ENCODE results near the gene PTGIS.

The PTGIS gene

DNA sequence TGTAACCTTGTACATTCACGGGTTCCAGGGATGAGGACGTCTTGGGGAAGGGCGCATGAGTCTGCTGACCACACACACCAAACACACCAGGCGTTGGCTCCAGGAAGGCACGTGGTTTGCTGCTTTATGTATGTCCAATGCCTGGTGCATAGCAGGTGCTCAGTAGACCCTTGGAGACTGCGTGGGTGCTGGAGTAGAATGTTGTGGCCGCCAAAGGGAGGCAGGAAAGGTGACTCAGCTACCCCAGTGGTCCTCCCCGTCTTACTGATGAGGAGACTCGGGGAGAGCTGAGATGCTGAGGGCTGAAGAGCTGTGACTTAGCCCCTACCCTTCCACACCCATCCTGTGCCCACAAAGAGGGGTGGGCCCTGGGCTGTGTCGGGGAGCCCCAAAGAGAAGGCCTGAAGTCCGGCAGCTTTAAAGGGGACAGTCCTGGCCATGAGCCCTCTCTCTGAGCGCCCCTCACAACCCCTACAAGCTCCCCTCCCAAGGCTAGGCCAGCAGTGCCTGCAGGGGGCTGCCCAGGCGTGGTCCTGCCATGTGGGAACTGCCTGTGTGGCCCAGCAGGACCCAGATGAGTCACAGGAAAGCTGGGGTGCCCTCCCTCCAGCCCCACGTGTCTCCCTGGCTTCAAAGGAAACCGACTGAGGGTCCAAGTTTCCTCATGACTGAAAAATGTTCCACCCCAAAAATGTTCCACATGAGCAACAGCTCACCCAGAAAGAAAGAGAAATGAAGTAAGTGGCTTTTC, 28.0 kb upstream of the PTGIS start:
- DNase-seq (ENCODE audit: low spot score) = no peak

DNA sequence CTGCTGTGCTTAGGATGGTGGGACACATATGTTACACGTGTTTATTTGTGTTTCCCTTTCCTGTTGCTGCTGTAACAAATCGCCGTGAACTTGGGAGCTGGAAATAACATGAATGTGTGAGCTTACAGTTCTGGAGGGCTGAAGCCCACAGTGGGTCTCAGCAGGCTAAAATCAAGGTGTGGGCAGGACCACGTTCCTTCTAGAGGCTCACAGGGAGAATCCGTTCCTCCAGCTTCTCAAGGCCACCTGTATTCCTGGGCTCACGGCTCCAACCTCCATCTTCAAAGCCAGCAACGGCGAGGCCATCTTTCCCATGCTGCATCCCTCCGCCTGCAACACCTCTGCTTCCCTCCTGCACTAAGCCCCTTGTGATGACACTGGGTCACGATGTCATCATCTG, 27.4 kb upstream of the PTGIS start:
- DNase-seq (ENCODE audit: low spot score) = no peak

DNA sequence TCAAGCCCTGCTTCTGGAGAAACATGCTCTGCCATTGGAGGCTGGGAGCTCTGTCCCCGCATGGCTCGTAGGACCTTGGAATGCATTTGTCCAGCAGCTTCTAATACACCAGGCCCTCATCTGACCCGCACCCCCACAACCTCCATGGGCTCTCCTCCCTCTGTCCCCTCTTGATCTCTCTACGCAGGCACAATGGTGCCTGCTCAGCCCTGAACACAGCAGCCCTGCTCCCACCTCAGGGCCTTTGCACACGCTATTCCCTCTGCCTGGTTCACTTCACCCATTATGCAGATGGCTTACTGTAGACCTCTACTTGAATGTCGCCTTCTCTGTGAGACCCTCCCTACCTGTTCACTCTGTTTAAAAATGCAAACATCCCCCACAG, 27.0 kb upstream of the PTGIS start:
- no peak for DNase-seq (ENCODE audit: low spot score)

DNA sequence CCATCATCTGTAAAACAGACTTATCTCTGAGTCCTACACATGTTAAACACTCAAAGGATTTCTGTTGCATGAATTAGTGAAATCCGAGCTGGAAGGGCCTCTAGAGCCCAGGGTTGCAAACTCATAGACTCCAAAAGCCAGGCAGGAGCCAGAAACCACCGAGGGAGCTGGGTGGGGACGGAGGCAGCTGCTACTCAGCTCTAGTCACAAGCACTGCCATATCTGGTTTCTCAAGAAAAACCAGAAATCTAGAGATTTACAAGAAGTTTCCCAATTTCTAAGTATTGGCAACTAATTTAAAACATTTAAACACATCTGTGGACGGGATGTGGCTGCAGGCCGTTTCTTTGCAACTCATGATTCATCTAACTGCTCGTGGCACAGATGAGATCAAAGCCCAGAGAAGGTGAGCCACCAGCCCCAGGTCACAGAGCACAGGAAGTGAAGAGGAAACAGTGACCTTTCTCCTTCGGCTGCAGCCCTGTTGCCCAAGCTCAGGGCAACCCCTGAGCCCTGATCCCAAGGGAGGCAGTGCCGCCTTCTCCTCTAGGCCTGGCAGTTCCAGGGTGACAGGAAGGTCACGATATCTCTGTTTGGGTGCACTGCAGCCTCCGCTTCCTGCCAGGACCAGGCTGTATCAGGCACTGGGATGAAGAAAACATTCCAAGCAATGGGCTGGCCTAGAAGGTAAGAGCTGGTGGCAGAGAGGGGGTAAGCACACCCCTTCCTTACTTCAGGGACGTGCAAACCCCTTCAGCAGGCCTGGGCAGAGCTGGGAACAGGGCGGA, 26.4 kb upstream of the PTGIS start:
- no peak for DNase-seq (ENCODE audit: low spot score)

DNA sequence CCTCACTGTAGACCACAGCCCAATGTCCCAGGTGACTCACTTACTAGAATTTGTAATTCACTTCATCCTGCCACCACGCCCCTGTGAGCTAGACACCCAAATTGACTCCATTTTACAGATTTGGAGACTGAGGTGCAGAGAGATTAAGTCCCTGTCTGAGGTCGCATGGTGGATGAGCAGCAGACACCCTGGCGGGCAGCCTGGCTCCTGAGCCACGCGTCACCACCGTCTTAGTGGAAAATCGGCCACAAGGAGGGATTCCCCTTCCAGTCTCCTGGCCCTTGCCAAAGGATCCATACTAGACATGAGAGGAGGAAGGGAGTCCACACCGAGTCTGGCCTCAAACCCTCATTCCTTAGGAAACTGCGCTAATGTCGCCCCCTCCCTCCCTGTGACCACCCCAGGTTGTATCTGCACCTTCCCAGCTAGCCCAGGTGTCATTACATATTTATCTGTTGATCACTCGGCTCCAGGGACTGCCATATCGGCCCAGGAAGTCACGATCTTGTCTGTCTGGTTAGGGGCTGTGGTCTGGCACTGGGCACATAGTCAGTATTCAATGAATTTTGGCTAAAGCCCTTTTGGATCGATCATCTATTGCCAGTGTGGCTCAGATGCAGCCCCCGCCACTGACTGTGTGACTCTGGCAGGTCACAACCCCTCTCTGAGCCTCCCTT, 25.7 kb upstream of the PTGIS start:
- no peak for DNase-seq (ENCODE audit: low spot score)

DNA sequence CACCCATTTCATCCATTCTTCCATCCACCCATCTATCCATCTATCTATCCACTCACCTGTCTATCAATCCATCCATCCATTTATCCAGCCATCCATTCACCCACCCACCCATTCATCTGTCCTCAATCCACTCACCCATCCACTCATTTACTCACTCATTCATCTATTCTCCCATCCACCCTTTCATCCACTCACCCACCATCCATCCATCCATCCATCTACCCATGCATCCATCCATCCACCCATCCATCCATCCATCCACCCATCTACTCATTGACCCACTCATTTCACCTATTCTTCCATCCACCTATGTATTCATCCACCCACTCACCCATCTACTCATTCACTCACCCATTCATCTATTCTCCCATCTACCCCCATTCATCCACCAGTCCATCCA, 24.2 kb upstream of the PTGIS start:
- no peak for DNase-seq (ENCODE audit: low spot score)

DNA sequence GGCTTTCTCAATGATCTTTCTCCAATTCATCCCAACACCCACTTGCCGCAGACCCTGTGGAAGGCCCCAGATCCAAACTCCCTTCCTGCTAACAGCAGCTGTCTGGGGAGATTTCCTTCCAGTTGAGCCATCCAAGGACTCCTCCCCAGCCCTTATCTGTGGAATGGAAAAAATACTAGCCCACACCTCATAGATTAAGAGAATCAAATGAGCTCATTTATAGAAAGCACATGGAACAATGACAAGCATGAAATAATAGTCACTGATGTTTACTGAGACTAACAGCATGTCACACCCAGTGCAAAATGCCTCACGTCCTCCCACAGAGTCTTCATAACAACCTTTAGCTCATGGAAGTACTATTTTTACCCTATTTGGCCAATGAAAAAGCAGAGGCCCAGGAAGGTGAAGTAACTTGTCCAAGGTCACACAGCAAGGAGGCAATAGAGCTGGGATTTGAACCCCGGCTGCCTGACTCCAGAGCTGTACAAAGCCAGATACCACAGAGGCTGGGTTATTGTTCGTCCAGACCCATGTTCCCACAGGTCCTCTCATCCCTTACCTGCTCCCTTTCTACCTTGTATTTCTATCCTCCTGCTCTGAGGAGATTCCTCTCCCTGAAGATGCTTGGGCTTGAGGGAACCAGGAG, 23.4 kb upstream of the PTGIS start:
- no peak for DNase-seq (ENCODE audit: low spot score)

DNA sequence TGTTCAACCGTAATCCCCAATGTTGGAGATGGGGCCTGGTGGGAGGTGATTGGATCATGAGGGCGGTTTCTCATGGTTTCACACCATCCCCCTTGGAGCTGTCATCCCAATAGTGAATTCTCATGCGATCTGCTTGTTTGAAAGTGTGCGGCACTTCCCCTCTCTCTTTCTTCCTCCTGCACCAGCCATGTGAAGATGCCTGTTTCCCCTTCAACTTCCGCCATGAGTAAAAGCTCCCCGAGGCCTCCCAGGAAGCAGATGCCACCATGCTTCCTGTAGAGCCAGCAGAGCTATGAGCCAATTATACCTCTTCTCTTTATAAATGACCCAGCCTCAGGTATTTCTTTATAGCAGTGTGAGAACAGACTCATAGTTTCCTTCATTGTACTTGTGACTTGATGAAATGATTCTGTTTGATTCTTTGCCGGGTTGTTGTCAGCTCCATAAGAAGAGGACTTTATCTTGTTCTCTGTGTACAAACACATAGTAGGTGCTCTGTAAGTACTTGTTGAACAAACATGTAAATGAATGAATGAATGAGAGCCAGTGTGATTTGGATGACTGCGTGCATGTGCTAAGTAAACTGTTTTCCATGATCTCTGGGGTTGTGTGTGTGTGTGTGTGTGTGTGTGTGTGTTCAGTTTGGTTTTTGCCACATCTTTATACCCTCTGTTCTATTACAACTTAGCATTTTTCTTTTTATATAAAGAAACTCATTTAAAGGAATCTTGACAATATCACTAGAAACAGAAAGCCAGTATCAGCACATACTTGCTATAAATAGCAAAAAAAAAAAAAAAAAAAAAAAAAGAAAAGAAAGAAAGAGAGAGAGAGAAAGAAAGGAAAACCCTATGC, 22.5 kb upstream of the PTGIS start:
- DNase-seq (ENCODE audit: low spot score) = no peak

DNA sequence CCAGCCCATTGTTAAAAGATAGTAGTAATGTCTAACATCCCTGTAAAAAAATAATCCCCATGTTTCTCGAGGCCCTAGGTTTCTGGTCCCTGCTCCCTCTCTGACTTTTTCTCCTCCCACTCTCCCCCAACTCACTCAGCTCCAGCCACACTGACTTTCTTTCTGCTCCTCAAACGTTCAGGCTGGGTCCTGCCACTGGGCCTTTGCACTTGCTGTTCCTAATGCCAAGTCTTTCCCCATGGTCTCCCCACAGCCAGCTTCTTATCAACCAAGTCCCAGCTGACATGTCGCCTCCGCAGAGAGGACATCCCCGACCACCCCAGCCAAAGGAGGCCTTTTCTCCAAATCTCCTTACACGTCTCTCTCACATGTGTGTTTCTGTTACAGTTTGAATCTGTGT, 21.8 kb upstream of the PTGIS start:
- DNase-seq (ENCODE audit: low spot score) = no peak

DNA sequence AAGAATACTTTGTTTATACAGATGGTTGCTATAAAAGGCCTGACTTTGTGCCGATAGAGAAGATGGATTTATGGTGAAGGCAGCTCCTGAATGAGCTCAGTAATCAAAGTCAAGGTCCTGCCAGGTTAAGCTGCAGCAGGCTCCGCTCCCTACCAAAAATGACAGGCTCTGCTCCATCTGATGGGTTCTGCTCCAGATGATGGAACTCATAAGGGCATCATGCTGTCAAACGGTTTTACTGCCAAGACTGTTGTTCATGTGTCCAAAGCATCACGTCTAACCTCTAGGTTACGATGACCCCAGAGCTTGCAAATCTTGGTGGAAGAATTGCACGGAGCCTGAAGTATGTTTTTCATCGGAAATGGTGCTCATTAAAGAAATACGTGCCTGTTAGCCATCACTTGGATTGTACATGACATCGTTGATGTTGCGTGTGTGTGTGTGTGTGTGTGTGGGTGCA, 19.2 kb upstream of the PTGIS start:
- no peak for DNase-seq (ENCODE audit: low spot score)

DNA sequence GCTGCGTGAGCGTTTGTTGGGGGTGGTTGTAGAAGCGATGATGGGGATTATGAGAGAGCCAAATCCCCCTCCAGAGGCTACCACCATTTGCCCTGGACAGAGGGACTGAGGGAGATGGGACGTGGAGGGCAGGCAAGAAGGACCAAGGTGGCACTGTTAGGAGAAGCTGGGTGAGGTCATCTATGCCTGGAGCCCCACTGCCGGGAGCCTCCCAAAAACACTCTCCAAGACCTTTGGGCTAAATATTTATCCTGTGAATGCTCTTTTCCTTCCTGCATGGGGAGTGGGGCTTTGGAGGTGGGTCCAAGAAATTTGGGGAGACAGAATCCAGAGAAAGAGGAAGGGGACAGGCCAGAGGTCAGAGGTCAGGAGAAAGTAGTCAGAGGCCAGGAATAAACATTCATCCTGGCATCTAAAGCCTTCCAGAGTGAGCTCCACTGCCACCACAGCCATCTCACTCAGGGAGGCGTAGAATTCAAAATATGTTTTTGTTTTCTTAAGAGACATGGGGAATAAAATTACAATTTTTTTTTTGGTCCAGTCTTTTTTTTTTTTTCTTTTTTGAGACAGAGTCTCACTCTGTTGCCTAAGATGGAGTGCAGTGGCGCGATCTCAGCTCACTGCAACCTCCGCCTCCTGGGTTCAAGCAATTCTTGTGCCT, 17.8 kb upstream of the PTGIS start:
- no peak for DNase-seq (ENCODE audit: low spot score)

DNA sequence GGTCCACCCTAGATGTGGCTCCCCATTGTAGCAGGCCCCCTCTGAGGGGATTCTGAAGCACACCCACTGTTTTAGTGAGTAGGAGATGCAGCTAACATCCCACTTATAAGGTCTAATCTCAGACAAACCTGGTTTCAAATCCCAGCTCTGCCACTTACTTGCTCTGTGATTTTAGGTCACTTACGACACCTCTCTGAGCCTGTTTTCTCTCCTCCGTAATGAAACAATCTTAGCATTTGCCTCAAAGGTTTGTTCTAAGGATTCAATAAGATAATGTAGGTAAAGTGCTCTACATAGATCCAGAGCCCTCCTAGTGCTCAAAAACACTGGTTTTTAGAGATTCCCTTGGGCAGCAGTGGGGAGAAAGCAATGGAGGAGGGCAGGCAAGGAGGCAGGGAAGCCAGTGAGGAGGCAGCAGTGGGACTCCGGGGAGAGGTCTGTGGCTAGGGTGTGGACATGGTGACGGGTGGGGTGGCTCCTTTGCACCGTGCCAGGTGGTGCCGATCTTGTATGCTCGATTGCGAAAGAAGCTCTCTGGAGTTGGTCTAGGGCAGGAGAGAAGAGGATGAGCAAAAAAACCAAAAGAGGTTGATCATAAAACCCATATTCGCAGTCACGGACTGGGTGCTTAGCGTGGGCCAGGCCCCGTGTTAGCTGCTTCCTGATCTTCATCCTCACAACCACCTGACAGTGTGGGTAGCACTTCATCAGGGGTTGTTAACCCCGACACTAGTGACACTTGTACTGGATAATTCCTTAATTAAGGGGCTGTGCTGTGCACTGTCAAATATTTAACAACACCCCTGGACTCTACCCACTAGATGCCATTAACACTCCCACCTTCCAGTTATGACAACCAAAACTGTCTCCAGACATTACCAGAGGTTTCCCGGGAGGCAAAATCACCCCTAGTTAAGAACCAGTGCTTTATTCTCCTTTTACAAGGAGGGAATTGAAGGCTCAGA, 16.8 kb upstream of the PTGIS start:
- DNase-seq (ENCODE audit: low spot score) = no peak

DNA sequence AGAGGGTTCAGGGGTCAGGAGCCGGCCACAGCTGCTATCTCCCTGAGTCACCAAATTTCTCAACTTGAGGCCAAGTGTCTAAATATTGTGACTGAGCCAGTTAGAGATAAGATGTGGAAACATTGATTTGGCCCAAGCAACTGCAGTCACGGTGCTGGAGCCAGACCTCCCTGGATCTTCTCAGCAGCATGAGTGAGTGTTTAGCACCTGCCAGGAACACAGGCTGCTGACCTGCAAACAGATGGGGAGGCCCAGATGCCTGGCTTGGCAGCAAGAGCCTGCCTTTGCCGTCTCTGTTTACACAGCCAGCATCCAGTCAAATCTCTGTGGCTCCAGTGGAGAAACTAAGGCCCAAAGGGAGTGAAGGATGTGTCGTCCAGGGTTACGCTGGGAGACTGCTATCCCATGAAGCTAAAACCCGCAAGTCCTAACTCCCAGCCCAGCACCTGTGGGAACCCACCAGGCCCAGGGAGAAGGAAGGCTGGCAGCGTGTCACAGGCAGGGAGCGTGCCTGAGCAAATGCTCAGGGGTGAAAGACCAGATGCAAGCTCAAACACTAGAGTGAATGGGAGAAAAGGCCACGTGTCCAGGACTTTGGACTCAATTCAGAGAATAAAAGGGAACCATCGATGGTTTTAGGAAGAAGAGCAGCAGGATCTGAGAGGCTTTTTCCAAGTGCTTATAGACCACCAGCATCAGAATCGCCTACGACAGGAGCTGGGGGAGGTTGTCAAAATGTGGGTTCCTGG, 15.9 kb upstream of the PTGIS start:
- DNase-seq (ENCODE audit: low spot score) = no peak

DNA sequence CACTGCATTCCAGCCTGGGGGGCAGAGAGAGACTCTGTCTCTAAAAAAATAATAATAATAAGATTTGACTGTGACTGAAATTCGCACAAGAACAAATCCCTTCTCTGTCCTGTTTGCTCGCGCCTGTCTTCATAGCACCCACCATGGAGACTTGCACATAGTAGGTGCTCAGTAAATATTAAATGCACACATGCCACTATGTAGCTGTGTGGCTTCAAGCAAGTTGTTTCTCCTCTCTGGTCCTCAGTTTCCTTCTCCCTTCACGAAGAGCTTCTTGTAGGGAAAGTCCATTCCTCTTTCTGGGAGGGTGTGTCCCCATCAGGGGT, 15.4 kb upstream of the PTGIS start:
- no peak for DNase-seq (ENCODE audit: low spot score)

DNA sequence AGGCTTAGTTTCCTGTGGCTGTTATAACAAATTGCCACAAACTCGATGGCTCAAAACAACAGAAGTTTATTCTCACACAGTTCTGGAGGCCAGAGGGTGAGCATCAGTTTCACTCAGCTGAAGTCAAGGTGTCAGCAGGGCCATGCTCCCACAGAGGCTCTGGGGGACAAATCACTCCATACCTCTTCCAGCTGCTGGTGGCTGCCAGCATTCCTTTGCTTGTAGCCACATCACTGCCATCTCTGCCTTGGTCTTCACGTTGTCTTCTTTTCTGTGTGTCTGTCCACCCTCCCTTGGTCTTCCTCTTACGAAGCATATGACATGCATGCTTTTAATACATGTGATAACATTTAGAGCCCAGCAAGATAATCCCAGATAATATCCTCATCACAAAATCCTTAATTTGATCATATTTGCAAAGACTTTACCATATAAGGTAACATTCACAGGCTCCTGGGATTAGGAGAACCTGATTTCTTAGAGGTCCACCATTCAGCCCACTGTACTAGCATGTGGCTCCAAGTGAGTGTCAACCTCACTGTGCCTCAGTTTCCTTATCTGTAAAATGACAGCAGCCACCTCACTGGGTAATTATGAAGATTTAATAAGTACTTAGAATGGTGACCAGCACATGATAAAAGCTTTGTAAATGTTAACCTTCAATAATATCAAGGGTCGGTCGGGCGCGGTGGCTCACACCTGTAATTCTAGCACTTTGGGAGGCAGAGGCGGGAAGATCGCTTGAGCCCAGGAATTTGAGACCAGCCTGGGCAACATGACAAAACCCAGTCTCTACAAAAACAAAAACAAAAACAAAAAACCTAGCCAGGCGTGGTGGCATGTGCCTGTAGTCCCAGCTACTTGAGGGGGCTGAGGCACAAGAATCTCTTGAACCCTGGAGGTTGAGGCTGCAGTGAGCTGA, 14.7 kb upstream of the PTGIS start:
- no peak for DNase-seq (ENCODE audit: low spot score)

DNA sequence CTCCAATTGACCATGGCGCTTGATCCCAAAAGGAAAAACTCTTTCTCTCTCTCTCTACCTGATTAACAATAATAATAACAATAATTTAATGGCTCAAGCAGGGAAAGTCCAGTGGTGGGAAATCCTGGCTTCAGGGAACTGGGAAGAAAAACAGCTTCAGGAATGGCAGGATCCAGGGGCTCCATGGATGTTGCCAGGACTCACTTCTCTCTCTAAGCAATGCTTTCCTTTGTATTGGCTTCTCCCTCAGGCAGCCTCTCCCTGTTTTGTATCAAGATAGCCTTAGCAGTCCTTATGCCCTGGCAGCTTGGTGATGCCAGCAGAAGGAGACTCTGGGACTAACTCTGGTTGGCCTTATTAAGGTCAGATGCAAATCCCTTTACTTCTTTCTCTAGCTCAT, 13.5 kb upstream of the PTGIS start:
- DNase-seq (ENCODE audit: low spot score) = no peak

DNA sequence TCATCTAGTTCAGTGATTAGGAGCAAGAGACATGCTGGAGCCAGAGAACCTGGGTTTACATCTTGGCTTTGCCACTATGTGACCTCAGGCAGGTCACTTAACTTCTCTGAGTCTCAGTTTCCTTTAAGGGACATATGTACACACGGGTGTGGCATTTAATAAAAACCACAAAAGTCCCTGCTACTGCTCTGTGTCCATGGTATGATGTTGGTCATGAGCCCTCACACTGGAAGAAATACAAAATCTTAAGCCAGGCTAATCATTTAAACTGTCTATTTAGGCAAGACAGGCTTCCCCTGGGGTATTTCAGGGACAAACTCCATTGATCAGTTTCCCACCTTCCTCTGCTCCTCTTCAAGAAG, 12.9 kb upstream of the PTGIS start:
- no peak for DNase-seq (ENCODE audit: low spot score)

Measured in D341Med (cell line).